ENCODE data around the gene SPPL2A.

Gene SPPL2A

GRCh38 chr15:50773389-50773788, 7.9 kb upstream of the SPPL2A start:
- DNase-seq (ENCODE audit: low read depth, low spot score) = no peak
- WGBS (ENCODE audit: insufficient coverage, insufficient read length) = no CpG with 5 or more reads among the region's 3 CpGs
- Histone ChIP-seq H3K27me3 (ENCODE audit: control insufficient read depth, insufficient read depth, low read length) (no peaks in the 10 kb centered on the region), H3K4me3 (ENCODE audit: low read length) (no peak overlapping the region), H3K9me3 (ENCODE audit: control insufficient read depth, insufficient read depth, low read length) (no peaks in the 10 kb centered on the region), H3K4me1 (ENCODE audit: control insufficient read depth, insufficient read depth, low read length) (no peaks in the 10 kb centered on the region), H3K27ac (ENCODE audit: low read length) (no peak overlapping the region), H3K36me3 (ENCODE audit: control insufficient read depth, insufficient read depth, low read length) (no peaks in the 10 kb centered on the region)

- no peak overlapping the region for H3K4me3 ChIP-seq (ENCODE audit: low read length)
- WGBS (ENCODE audit: insufficient coverage, insufficient read length) = no CpG with 5 or more reads among the region's 2 CpGs
- no peaks in the 10 kb centered on the region for H3K4me1 ChIP-seq (ENCODE audit: control insufficient read depth, insufficient read depth, low read length)
- H3K36me3 ChIP-seq (ENCODE audit: control insufficient read depth, insufficient read depth, low read length) = no peaks in the 10 kb centered on the region
- no peak overlapping the region for H3K27ac ChIP-seq (ENCODE audit: low read length)
- no peak for DNase-seq (ENCODE audit: low read depth, low spot score)
- H3K9me3 ChIP-seq (ENCODE audit: control insufficient read depth, insufficient read depth, low read length) = no peaks in the 10 kb centered on the region
- no peaks in the 10 kb centered on the region for H3K27me3 ChIP-seq (ENCODE audit: control insufficient read depth, insufficient read depth, low read length)
These were observed 1.9 kb upstream of the SPPL2A start for GRCh38 chr15:50767332-50767861.

GRCh38 chr15:50764461-50765194, 878 bp downstream of the SPPL2A start:
- no peaks in the 10 kb centered on the region for H3K9me3 ChIP-seq (ENCODE audit: control insufficient read depth, insufficient read depth, low read length)
- no peak for DNase-seq (ENCODE audit: low read depth, low spot score)
- no peaks in the 10 kb centered on the region for H3K36me3 ChIP-seq (ENCODE audit: control insufficient read depth, insufficient read depth, low read length)
- no peaks in the 10 kb centered on the region for H3K4me1 ChIP-seq (ENCODE audit: control insufficient read depth, insufficient read depth, low read length)
- no CpG with 5 or more reads among the region's 15 CpGs for WGBS (ENCODE audit: insufficient coverage, insufficient read length)
- H3K27ac ChIP-seq (ENCODE audit: low read length) = no peak overlapping the region
- H3K4me3 ChIP-seq (ENCODE audit: low read length) = peak overlapping the region; percentile 97; the same call in 1 of the 2 replicates
- H3K27me3 ChIP-seq (ENCODE audit: control insufficient read depth, insufficient read depth, low read length) = no peaks in the 10 kb centered on the region

GRCh38 chr15:50758712-50759205, 6.7 kb downstream of the SPPL2A start:
- no peaks in the 10 kb centered on the region for H3K27me3 ChIP-seq (ENCODE audit: control insufficient read depth, insufficient read depth, low read length)
- H3K4me1 ChIP-seq (ENCODE audit: control insufficient read depth, insufficient read depth, low read length) = no peaks in the 10 kb centered on the region
- WGBS (ENCODE audit: insufficient coverage, insufficient read length) = no CpG with 5 or more reads among the region's 4 CpGs
- no peak overlapping the region for H3K4me3 ChIP-seq (ENCODE audit: low read length)
- H3K27ac ChIP-seq (ENCODE audit: low read length) = no peak overlapping the region
- H3K9me3 ChIP-seq (ENCODE audit: control insufficient read depth, insufficient read depth, low read length) = no peaks in the 10 kb centered on the region
- H3K36me3 ChIP-seq (ENCODE audit: control insufficient read depth, insufficient read depth, low read length) = no peaks in the 10 kb centered on the region
- DNase-seq (ENCODE audit: low read depth, low spot score) = no peak

DNA sequence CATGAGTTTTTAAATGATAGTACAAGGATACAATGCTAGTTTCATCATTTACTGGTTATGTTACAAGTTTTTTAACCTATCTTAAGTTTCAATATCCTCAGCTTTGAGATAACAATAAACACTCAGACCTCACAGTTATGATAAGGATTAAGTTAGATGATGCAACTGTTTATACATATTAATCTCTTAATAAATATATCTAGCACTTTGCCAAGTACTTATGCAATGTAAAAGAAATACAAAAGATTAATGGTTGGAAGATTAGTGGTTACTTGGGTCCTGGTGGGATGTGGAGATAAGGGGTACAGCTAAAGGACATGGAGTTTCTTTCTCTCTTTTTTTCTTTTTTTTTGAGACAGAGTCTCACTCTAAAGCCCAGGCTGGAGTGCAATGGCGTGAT, 12.0 kb downstream of the SPPL2A start:
- Histone ChIP-seq H3K27me3 (ENCODE audit: control insufficient read depth, insufficient read depth, low read length) (no peaks in the 10 kb centered on the region), H3K27ac (ENCODE audit: low read length) (no peak overlapping the region), H3K36me3 (ENCODE audit: control insufficient read depth, insufficient read depth, low read length) (no peaks in the 10 kb centered on the region), H3K4me3 (ENCODE audit: low read length) (no peak overlapping the region), H3K4me1 (ENCODE audit: control insufficient read depth, insufficient read depth, low read length) (no peaks in the 10 kb centered on the region), H3K9me3 (ENCODE audit: control insufficient read depth, insufficient read depth, low read length) (no peaks in the 10 kb centered on the region)
- no peak for DNase-seq (ENCODE audit: low read depth, low spot score)
- no CpG with 5 or more reads among the region's 1 CpG for WGBS (ENCODE audit: insufficient coverage, insufficient read length)

GRCh38 chr15:50751394-50751793, 14.1 kb downstream of the SPPL2A start:
- Histone ChIP-seq H3K27ac (ENCODE audit: low read length) (no peak overlapping the region), H3K4me1 (ENCODE audit: control insufficient read depth, insufficient read depth, low read length) (no peaks in the 10 kb centered on the region), H3K27me3 (ENCODE audit: control insufficient read depth, insufficient read depth, low read length) (no peaks in the 10 kb centered on the region), H3K36me3 (ENCODE audit: control insufficient read depth, insufficient read depth, low read length) (no peaks in the 10 kb centered on the region), H3K4me3 (ENCODE audit: low read length) (no peak overlapping the region), H3K9me3 (ENCODE audit: control insufficient read depth, insufficient read depth, low read length) (no peaks in the 10 kb centered on the region)
- WGBS (ENCODE audit: insufficient coverage, insufficient read length) = no CpG with 5 or more reads among the region's 2 CpGs
- DNase-seq (ENCODE audit: low read depth, low spot score) = no peak

DNA sequence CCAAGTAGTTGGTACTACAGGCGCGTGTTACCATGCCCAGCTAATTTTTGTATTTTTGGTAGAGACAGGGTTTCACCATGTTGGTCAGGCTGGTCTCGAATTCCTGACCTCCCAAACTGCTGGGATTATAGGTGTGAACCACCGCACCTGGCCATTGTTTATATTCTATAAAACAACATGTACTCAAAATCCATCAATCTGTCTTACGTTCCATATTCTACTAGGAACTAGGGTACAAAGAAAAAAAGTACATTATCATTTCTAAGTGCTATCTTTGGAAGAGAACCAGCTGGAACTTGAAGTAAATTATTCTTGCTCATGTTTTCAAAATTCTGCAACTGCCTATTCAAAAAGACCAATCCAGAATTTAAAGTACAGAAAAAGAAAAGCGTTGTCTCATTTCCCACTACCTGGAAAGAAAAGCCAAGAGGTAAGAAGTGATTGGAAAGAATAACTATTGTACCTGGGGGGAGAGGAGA, 15.2 kb downstream of the SPPL2A start:
- Histone ChIP-seq H3K4me3 (ENCODE audit: low read length) (no peak overlapping the region), H3K27ac (ENCODE audit: low read length) (no peak overlapping the region), H3K27me3 (ENCODE audit: control insufficient read depth, insufficient read depth, low read length) (no peaks in the 10 kb centered on the region), H3K4me1 (ENCODE audit: control insufficient read depth, insufficient read depth, low read length) (no peaks in the 10 kb centered on the region), H3K36me3 (ENCODE audit: control insufficient read depth, insufficient read depth, low read length) (no peaks in the 10 kb centered on the region), H3K9me3 (ENCODE audit: control insufficient read depth, insufficient read depth, low read length) (no peaks in the 10 kb centered on the region)
- DNase-seq (ENCODE audit: low read depth, low spot score) = no peak
- WGBS (ENCODE audit: insufficient coverage, insufficient read length) = no CpG with 5 or more reads among the region's 6 CpGs

DNA sequence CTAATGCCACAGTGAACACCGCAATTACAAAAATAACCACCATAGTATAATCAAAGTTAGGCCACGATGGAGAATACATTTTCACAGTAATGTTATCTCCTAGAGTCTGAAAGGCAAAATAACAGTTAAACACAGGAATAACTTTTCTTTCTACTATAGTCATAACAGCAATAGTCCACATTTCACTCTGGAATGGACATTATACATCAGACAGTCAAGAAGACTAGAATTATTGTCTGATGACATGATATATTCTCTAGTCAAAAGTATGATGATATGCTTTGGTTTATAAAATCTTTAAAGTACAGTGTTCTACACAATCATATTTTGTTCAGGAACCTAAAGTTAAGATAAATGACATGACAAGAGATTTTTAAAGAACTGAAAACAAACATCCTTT, 18.0 kb downstream of the SPPL2A start:
- H3K27me3 ChIP-seq (ENCODE audit: control insufficient read depth, insufficient read depth, low read length) = no peaks in the 10 kb centered on the region
- no CpG with 5 or more reads among the region's 2 CpGs for WGBS (ENCODE audit: insufficient coverage, insufficient read length)
- H3K4me3 ChIP-seq (ENCODE audit: low read length) = no peak overlapping the region
- H3K9me3 ChIP-seq (ENCODE audit: control insufficient read depth, insufficient read depth, low read length) = no peaks in the 10 kb centered on the region
- DNase-seq (ENCODE audit: low read depth, low spot score) = no peak
- H3K27ac ChIP-seq (ENCODE audit: low read length) = no peak overlapping the region
- no peaks in the 10 kb centered on the region for H3K36me3 ChIP-seq (ENCODE audit: control insufficient read depth, insufficient read depth, low read length)
- H3K4me1 ChIP-seq (ENCODE audit: control insufficient read depth, insufficient read depth, low read length) = no peaks in the 10 kb centered on the region

- Histone ChIP-seq H3K9me3 (ENCODE audit: control insufficient read depth, insufficient read depth, low read length) (no peaks in the 10 kb centered on the region), H3K4me3 (ENCODE audit: low read length) (no peak overlapping the region), H3K4me1 (ENCODE audit: control insufficient read depth, insufficient read depth, low read length) (no peaks in the 10 kb centered on the region), H3K27ac (ENCODE audit: low read length) (no peak overlapping the region), H3K36me3 (ENCODE audit: control insufficient read depth, insufficient read depth, low read length) (no peaks in the 10 kb centered on the region), H3K27me3 (ENCODE audit: control insufficient read depth, insufficient read depth, low read length) (no peaks in the 10 kb centered on the region)
- WGBS (ENCODE audit: insufficient coverage, insufficient read length) = no CpG with 5 or more reads among the region's 1 CpG
- DNase-seq (ENCODE audit: low read depth, low spot score) = no peak
These were observed 20.9 kb downstream of the SPPL2A start for GRCh38 chr15:50744601-50745000.

DNA sequence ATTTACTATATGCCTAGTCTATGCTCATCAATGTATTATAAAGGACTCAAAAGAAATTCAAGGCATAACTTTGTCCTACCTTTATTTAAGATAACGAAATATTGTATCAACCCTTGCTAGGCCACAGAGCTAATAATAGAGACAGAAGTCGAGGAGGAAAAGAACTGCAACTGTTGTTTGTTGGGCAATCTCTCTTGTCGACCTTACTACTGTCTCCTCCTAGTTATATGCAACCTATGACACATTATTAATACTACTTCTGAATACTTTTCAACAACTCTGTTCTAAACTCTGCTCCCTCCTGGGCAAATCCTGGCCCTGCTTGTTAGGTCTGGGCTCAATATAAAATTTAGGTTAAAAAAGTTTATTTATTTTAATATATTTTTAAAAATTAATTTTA, 24.6 kb downstream of the SPPL2A start:
- H3K36me3 ChIP-seq (ENCODE audit: control insufficient read depth, insufficient read depth, low read length) = no peaks in the 10 kb centered on the region
- DNase-seq (ENCODE audit: low read depth, low spot score) = no peak
- no peak overlapping the region for H3K4me3 ChIP-seq (ENCODE audit: low read length)
- H3K9me3 ChIP-seq (ENCODE audit: control insufficient read depth, insufficient read depth, low read length) = no peaks in the 10 kb centered on the region
- no peak overlapping the region for H3K27ac ChIP-seq (ENCODE audit: low read length)
- no peaks in the 10 kb centered on the region for H3K4me1 ChIP-seq (ENCODE audit: control insufficient read depth, insufficient read depth, low read length)
- H3K27me3 ChIP-seq (ENCODE audit: control insufficient read depth, insufficient read depth, low read length) = no peaks in the 10 kb centered on the region
- WGBS (ENCODE audit: insufficient coverage, insufficient read length) = no CpG with 5 or more reads among the region's 3 CpGs

- Histone ChIP-seq H3K36me3 (ENCODE audit: control insufficient read depth, insufficient read depth, low read length) (no peaks in the 10 kb centered on the region), H3K4me3 (ENCODE audit: low read length) (no peak overlapping the region), H3K27ac (ENCODE audit: low read length) (no peak overlapping the region), H3K4me1 (ENCODE audit: control insufficient read depth, insufficient read depth, low read length) (no peaks in the 10 kb centered on the region), H3K27me3 (ENCODE audit: control insufficient read depth, insufficient read depth, low read length) (no peaks in the 10 kb centered on the region), H3K9me3 (ENCODE audit: control insufficient read depth, insufficient read depth, low read length) (no peaks in the 10 kb centered on the region)
- no CpG with 5 or more reads among the region's 8 CpGs for WGBS (ENCODE audit: insufficient coverage, insufficient read length)
- DNase-seq (ENCODE audit: low read depth, low spot score) = no peak
These were observed 28.7 kb downstream of the SPPL2A start for GRCh38 chr15:50736823-50737222.
